Sciatic nerve (tissue), 2 donors: Measurements from ENCODE around the gene FOXA1. TPM values are rescaled to one million over a fixed set of nuclear protein-coding genes. Genes with fewer than 3 reads are reported as not detected.

ENCODE experiments used
- ATAC-seq: fragments of 200-7000 bp; cut with Tn5 transposase; one replicate; pipeline ENCODE4 v1.9.1; 2020; ENCODE audit warnings: mild to moderate bottlenecking, moderate library complexity
- DNase-seq: peaks from one replicate; pipeline ENCODE4 v3.0.0-alpha.2; 2020; ENCODE audit warnings: low spot score
- intact Hi-C: fragments of 100-400 bp; cut with DNase I; formaldehyde crosslinking; loops from one replicate; pipeline ENCODE4 v1.14.2; 2022
- total RNA-seq: library from RNA; stranded (reverse); fragmentation: NEBNext Ultra II Directional; extraction: Animal tissue kit (Norgen Biotek cat#: 25700); gene quantifications from one replicate; pipeline ENCODE4 v1.2.1, GENCODE V29; 2021
- donor health status: DM: no; HTN: no; CAD: no.
- donor health status: DM: no; HTN: no; CAD: no.

Gene FOXA1
- total RNA-seq, 1 donor from 2014 or later: 0.94 TPM

DNA sequence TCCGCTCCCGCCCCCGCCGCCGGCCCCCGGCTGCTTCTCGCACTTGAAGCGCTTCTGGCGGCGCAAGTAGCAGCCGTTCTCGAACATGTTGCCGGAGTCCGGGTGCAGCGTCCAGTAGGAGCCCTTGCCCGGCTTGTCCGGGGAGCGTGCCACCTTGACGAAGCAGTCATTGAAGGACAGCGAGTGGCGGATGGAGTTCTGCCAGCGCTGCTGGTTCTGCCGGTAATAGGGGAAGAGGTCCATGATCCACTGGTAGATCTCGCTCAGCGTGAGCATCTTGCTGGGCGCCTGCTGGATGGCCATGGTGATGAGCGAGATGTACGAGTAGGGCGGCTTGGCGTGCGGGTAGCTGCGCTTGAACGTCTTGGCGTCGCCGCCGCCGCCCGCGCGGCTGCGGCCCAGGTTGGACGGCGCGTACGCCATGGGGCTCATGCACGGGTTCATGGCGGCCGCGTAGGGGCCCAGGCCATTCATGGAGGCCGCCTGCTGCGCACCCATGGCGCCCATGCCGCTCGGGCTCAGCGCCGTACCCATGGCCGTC is 3.0 kb downstream of the FOXA1 start:
- ATAC-seq (no peak), DNase-seq (no peak)
- intact Hi-C loops: no loop called here

DNA sequence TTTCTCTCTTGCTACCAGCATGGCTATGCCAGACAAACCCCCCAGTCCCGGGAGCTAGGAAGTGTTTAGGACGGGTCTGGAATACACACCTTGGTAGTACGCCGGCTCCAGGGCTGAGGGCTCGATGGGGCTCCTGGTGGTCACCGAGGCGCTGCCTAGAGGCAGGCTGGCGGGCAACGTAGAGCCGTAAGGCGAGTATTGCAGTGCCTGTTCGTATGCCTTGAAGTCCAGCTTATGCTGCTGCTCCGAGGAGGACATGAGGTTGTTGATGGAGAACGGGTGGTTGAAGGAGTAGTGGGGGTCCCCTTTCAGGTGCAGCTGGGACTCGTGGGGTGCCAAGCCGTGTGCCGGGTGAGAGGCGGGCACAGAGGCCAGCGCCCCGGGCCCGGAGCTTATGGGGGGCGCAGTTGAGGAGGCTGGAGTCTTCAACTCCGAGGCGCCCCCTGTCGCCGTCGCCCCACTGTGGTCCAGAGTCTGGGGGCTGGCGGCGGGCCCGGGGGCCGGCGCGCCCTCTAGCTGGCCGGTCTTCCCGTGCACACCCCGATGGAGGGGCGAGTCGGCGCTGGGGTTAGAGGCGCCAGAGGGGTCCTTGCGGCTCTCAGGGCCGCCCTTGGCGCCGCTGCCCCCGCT is 3.6 kb downstream of the FOXA1 start:
- DNase-seq (no peak), ATAC-seq (no peak)
- intact Hi-C loops: no loop called here

DNA sequence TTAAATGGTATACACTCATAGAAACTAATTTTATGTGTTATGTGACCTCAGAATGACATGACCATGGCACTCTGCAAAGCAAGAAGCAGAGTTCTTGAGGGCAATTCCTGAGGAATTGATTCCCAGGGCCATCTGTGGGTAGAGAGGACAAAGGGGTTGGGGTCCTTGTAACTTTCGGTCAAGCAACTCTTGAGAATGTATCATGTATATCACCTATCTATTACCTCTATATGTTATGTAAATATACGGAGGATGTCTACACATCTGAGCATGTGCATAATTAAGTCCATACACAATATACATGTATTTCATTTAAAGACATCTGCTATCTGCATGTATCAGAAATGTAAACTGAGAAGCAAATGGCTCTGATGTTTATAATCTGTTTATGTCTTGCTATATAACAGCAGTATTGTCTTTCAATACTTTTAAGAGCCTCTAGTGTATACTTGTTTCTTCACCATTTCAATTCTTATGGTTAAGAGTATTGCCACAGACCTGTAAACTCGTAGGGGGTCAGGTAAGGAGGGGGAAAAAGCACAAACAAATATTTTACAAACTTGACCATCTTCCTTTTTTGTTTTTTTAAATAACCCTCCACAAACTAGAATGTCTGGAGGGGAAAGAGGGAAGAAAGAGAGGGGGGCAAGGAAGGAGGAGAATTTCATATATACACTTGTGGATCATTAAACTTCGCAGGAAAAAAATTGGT is 4.5 kb downstream of the FOXA1 start:
- DNase-seq: no peak
- no peak for ATAC-seq
- intact Hi-C loops: no loop called here

DNA sequence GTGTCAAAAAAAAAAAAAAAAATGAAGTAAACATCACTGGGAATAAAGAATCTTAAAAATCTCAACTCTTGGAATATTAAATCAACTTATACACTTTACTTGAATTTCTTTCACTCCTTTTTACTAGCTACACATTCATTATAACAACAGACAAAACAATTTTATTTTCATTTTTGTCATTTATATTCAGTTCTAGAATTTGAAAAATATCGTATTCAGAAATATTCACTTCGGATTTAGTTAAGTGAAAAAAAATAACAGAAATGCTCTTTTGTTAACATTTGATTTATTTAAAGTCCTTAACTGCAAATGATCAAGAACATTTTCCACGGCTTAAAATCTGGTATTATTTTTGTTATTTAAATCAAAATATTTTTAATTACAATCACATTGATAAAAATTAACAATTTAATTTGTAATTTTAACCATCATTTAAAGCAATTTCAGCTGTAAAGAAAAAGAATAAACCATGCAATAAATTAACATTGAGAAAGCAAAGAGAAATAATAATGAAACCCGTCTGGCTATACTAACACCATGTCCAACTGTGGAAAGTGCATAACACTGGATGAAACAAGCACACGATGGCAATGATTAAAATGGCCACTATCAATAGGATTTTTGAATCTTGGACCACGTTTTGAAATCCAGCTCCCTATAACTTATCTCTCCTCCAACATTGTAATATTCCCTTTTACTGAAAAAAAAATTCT is 5.2 kb downstream of the FOXA1 start:
- DNase-seq (no peak), ATAC-seq (no peak)
- intact Hi-C loops: no loop called here

DNA sequence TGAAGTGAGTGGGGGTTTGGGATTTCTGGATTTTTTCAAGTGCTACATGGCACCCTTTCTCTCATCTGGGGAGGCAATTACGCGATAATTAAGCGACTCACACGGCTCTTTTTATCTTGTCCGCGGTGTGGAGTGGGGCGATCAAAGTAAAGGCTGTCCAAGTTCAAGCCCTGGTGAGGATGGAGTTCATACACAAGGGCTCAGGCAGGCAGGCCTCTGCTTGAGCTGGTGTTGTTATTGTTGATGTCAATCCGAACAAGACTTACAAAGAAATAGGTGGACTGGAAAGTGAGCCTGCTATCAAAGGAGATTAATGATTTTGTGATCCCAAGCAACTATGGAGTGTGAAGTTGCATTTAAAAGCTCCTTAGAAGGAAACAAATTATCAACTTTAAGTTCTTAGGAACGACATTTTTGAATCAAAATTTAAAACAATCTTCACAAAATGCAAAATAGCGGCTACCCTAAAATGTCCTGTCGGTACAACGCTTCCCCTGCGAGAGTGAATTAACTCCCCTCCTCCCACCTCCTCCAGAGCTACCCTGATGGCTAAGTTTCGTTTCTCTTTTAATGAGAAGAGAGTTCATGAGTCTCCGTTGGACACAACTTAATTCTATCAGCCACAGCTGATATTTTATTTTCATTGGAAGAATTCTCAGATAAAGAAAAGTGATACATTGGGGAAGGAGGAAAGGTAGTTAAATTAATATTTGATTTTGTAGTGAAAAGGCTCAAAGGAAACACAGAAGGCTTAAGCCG is 5.9 kb downstream of the FOXA1 start:
- ATAC-seq (no peak), DNase-seq (no peak)
- intact Hi-C loops: no loop called here

DNA sequence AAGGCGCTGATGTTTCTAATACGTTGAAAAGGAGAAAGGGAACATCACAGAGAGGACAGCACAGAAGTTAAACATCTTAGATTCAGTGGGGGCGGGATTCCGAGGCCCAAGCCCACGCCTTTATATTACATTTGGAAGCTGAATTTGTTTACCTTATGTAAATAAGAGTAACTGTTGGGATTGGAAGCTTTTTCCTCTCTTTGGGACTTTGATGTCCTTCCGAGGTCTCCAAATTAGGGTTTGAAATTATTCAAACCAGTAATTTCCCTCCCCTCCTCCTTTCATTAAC is 6.4 kb downstream of the FOXA1 start:
- no peak for ATAC-seq
- no peak for DNase-seq
- intact Hi-C loops: no loop called here

DNA sequence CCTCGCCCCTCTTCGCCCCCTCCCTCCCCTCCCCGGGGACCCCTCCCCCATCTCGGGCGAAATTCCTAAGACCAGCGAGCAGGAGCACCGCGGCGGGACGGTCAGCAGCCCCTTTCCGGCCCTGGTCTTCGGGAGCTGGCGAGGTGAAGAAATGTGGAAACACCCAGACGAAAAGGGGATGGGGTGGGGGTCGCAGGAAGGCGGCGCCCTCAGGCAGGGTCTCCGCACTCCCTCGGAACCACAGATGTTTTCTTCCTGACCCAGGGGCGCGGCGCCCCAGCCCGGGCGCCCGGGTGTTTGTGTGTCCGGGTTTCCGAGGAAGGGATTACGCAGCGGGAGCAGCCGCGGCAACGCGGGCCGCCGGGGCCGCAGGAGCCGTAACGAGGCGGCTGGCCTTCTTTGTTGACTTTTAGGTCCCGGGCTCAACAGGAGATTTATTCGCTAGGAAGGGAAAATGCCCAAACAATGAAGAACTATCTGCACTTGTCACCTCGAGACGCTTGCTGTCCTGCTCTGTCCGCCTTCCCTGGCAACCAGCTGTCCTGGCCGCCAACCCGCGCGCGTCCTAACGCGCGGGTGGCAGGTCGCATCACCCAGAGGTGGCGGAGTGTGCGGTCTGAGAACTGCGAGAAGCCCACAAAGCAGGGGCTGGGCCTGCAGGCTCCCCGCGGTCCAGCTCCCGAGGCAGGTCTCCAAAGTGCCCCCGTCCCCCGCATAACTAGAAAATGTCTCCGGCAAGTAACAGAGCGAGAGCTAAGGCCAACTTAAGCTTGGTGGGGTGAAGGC is 7.0 kb downstream of the FOXA1 start:
- no peak for ATAC-seq
- intact Hi-C loops: no loop called here
- DNase-seq: no peak

DNA sequence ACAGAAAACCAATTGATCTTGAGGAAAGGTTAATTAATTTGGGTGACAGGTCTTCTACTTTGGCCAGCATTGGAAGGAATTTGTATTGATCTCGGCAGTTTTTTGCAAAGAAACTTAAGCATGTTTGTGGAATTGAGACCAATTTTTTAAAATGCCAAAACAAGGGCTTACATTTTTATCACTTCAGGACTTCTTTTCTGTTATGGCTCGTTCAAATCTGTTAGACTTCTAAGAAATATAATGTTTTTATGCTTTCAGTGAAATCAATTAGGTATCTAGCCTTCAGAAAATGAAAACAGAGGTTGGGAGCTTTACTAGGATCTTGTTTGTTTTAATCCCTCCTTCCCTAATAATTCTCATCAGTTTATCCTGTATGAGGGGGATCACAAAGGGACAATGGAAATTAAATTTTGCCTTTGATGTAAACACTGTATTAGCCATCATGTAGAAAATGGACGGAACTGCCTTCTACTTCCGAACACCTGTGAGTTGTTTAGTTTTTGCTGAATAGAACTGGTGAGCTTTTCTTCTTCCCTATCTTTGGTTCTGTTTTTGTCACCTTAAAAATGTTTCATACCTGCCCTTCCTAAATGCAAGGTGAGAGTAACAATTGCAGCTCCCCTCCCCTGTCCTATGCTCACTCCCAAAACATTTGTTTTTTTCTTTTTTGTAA is 7.8 kb downstream of the FOXA1 start:
- ATAC-seq: no peak
- intact Hi-C loops: no loop called here

DNA sequence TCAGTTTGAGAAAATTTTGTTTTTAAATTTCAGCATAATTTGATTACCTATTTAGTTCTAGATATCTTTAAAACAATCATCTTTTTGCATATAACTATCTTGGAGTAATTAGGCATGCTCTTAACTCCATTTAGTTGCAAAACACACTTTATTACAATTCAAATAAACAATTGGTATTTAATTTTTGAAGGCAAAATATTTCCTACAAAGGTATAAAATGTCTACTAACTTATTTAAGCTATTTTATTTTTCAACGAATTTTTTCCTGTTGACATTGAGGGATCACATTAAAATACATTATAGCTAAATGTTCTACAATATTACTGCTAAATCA is 8.3 kb downstream of the FOXA1 start:
- intact Hi-C loops: no loop called here
- DNase-seq: no peak
- no peak for ATAC-seq

More for the DNA sequence above, 7.8 kb downstream of the FOXA1 start:
- no peak for DNase-seq

DNA sequence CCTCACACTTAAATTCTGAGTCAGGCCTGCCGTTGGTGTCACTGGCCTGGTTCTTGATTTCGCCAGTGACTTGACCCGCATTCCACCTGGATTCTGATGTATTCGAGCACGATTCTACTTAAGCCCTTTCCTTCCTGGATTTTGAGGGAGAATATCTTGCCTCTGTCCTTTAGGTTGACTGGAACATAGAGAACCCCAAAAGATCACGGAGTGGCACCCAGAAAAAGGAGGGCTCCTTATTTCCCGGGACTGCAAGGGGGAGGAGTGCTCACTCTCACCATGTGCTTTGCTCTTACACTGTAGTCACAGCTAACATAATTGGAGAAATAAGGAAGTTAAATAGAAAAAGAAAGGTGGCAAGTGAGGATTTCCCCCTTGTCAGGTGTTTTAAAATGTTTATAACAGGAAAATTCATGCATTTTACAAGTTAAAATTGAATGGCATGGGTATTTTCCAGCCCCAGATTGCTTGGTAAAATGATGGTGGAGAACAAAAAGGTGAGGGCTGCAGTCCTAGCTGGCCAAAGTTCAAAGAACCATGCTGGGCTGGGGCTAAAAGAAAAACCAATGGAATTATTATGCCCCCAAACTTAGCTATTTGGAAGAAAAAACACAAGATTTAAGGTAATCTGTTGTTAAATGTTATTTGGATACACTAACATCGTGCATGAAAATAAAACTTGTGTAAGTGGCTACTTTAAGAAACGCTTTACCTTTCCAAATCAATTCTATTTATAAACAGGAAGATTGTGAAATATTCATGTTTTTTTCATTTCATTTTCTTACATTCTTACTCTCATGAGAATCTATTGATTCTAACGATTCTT is 8.9 kb downstream of the FOXA1 start:
- DNase-seq (no peak), ATAC-seq (no peak)
- intact Hi-C loops: no loop called here

DNA sequence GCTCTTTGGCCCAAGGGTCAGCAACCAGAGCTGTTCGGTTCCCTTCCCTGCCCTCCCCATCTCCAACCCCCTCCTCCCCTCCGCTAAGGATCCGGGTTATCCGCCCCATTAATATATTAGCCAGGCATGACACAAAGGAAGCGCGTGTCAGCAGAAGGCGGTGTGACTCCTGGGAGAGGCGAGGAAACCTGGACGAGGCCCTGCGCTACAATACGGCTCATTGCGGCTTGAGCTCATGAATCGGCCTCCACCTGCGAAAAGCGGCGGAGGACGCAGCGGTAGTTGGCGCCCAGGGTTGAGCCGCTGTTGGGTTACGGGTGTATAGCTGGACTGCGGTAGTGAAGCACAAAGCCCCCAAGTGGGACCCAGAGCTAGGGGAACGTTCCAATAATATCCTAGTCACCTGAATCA is 9.9 kb downstream of the FOXA1 start:
- intact Hi-C loops: no loop called here
- no peak for DNase-seq
- ATAC-seq: no peak

DNA sequence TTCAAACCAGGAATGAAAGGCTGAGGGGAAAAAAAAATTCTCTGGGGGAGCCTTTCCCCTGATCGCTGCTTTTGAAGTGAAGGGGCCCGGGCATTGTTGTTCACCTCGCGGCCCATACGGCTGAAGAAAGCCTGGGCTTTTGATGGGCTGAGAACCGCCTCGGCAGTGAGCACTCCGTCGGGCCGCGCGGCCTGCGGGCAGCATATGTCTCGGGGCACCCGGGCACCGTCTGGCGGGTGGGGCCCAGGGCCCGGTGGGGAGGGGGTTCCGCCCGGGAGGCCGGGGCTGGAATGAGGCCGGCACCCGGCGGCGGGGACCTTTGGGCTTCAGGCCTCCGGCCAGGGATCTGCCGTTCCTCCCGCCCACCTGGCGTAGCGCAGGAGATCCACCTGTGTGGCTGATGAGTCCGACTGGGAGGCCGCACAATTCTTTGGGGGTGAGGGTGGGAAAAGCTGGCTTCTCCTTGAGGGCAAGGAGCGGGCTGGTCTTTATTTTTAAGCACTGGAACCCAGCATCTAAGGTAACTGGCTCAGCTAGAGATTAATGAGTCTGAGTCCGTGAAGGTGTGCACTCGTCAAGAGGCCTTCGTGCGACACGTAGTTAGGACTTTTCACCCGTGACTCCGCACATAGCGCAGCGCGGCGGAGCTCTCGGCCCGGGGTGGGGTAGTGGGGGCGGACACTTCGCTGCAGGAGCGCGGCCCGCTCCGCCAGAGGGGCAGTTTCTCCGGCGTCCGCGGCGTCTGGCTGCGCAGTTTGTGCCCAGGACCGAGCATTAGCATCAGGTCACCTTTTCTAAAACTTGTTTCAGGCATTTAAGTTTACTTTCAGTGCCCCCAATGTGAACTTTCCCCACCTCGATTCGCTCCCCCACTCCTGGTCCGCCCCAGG is 10.6 kb downstream of the FOXA1 start:
- ATAC-seq (no peak), DNase-seq (no peak)
- intact Hi-C loops: no loop called here

DNA sequence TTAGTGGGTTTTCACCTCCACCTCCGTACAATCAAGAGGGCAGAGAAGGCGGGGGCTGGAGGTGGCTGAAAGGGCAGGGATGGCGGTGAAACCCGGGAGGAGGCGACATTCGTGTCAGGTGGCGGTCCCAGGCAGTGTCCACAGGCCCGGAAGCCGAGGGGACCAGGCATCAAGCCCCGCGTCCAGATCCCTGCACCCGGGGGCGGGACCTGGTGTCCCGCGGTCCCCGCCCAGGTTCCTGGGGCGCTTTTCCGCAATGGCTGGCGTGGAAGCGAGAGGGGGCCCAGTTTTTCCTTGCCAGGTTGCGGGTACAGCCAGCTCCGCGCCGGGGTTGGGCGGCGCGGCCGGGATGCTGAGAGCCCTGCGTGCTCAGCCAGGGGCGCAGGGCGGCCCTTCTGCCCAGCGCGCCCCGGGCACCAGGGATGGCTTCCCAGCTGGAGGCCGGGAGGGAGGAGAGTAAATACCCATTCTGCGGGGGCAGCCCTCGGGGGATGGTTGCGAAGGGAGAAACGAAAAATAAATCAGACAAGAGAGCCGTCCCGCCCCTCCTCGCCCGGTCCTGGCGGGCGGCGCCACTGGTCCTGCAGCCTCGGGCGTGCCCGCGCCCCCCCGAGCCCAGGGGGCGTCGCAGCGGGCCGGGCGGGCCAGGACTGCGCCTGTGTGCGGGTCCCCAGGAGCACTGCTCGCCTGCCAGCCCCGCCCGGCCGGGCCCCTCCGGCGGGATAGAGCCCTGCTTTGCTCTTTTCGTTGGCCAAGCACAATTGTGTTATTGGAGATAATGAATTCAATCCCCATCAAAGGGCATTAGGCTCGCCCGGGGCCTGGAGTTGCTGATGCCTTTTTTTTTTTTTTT is 11.5 kb downstream of the FOXA1 start:
- ATAC-seq (no peak), DNase-seq (no peak)
- intact Hi-C loops: no loop called here

DNA sequence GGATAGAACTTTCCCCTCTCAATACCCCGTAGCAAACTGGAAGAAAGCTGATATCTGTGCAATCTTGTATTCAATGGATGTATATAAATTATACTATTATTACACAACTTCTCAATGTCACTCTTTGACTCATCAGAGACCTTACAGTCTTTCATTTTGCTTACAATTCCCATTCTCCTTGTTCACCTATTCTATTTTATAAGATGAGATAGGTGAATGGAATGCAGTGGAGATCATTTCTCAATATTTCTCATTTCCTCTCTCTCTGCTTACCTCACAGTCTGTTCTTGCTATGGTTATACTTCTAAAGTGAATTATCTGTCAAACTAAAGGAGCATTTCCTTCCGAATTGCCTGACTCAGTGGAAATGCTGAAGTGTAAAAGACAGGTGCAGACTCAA is 14.9 kb downstream of the FOXA1 start:
- DNase-seq: no peak
- ATAC-seq: no peak
- intact Hi-C loops: no loop called here

DNA sequence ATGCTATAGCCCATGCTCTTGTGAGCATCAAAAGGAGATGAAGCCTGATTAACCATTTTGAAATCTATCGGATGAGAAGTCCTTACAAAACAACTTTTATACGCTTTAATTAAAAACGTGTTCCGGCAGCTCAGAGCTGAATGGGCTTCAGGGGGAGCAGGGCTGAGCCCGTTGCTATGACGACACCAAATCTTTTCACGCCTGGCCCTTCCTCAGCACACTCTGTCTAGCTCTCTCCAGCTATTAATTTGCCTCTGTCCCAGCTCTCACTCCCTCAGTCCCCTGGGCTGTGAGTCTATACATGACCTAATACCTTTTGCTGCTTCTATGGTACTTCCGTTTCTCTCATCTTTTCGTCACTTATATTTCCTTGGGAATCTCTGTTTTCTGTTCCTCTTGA is 15.8 kb downstream of the FOXA1 start:
- intact Hi-C loops: no loop called here
- DNase-seq (no peak), ATAC-seq (no peak)

DNA sequence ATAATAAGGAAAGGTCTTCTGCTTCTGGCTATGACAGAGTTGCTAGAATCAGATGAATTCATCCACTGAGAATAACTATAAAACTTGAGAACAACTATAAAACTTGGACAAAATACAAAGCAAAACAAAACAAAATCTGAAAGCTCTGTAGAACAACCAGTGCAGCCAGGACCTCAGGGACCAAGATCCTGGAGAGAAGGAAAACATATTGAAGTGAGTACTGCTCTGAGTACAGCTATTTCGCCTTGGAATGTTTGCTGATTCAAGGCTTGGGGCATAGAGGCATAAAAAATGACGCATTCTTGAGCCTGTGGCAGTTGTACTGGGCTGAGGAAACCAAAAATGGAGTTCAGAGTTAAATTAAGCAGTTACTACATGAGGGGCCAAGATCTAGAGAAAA is 21.7 kb downstream of the FOXA1 start:
- intact Hi-C loops: no loop called here
- DNase-seq: no peak
- ATAC-seq: no peak
